IMR-90 (cell line): ENCODE measurements around the gene MMP27.

Experiments
- CTCF ChIP-seq: conservative IDR thresholded peaks from 2 replicates; pipeline ENCODE4 v1.5.1; 2012; ENCODE audit warnings: mild to moderate bottlenecking, low read depth, low read length, improper control_type of control experiment
- POLR2A ChIP-seq: IDR thresholded peaks from 2 replicates; pipeline ENCODE4 v1.6.1; 2012; ENCODE audit warnings: mild to moderate bottlenecking, low read depth, low read length
- RAD21 ChIP-seq: IDR thresholded peaks from 2 replicates; pipeline ENCODE4 v1.6.1; 2012; ENCODE audit warnings: low read length, improper control_type of control experiment
- RCOR1 ChIP-seq: IDR thresholded peaks from 2 replicates; pipeline ENCODE4 v1.6.1; 2012; ENCODE audit warnings: mild to moderate bottlenecking, low read length, improper control_type of control experiment; ENCODE audit not compliant: insufficient replicate concordance
- RFX5 ChIP-seq: IDR thresholded peaks from 2 replicates; pipeline ENCODE4 v1.8.0; 2012; ENCODE audit warnings: low read depth, mild to moderate bottlenecking, low read length, moderate library complexity

- peak; percentile 35 for TF ChIP-seq CTCF
- no peak for TF ChIP-seq POLR2A
- peak; percentile 12; the same call in 1 of the 2 replicates for TF ChIP-seq RAD21
- TF ChIP-seq RCOR1, result no peak
- TF ChIP-seq RFX5, result no peak
Measured at GRCh38 chr11:102664001-102664752, 41.4 kb downstream of the MMP27 start.
